WTC11 (cell line): ENCODE data around the gene PDE12.

Source experiments
- FOXJ3 ChIP-seq: sonication (generic); formaldehyde crosslinking; IDR thresholded peaks from 2 replicates; pipeline ENCODE4 v1.9.0; 2021; ENCODE audit warnings: missing genetic modification reagents, mild to moderate bottlenecking, borderline replicate concordance
- FOXK1 ChIP-seq: sonication (generic); formaldehyde crosslinking; IDR thresholded peaks from 2 replicates; pipeline ENCODE4 v1.8.0; 2022; ENCODE audit warnings: mild to moderate bottlenecking, moderate library complexity, missing genetic modification reagents
- FOXP1 ChIP-seq: sonication (generic); formaldehyde crosslinking; IDR thresholded peaks from 2 replicates; pipeline ENCODE4 v1.8.0; 2022; ENCODE audit warnings: missing genetic modification reagents, mild to moderate bottlenecking, moderate library complexity, borderline replicate concordance
- GABPB1 ChIP-seq: sonication (generic); formaldehyde crosslinking; IDR thresholded peaks from 2 replicates; pipeline ENCODE4 v1.8.1; 2023; ENCODE audit warnings: mild to moderate bottlenecking, missing genetic modification reagents
- NR2C2 ChIP-seq: sonication (generic); formaldehyde crosslinking; IDR thresholded peaks from 2 replicates; pipeline ENCODE4 v1.8.0; 2022; ENCODE audit warnings: mild to moderate bottlenecking, missing genetic modification reagents
- TCF7 ChIP-seq: sonication (generic); formaldehyde crosslinking; IDR thresholded peaks from 2 replicates; pipeline ENCODE4 v1.8.0; 2022; ENCODE audit warnings: mild to moderate bottlenecking, low read depth, missing genetic modification reagents, moderate library complexity
- TEAD4 ChIP-seq: sonication (generic); formaldehyde crosslinking; IDR thresholded peaks from 2 replicates; pipeline ENCODE4 v1.8.0; 2022; ENCODE audit warnings: mild to moderate bottlenecking, missing genetic modification reagents
- ZNF263 ChIP-seq: sonication (generic); formaldehyde crosslinking; IDR thresholded peaks from 2 replicates; pipeline ENCODE4 v1.8.1; 2022; ENCODE audit warnings: low read depth, mild to moderate bottlenecking, moderate library complexity, missing genetic modification reagents
- TF ChIP-seq, protein P1 (sequence below): fragments of 200-600 bp; IDR thresholded peaks from 2 replicates; pipeline ENCODE4 v1.8.0; 2022; ENCODE audit warnings: antibody characterized with exemption
- TF ChIP-seq, protein P2 (sequence below): sonication (generic); formaldehyde crosslinking; IDR thresholded peaks from 2 replicates; pipeline ENCODE4 v1.8.1; 2022; ENCODE audit warnings: low read depth, missing genetic modification reagents, borderline replicate concordance
- TF ChIP-seq, protein P3 (sequence below): sonication (generic); formaldehyde crosslinking; IDR thresholded peaks from 2 replicates; pipeline ENCODE4 v1.8.0; 2022; ENCODE audit warnings: mild to moderate bottlenecking, missing genetic modification reagents
- TF ChIP-seq, protein P4 (sequence below): sonication (generic); formaldehyde crosslinking; IDR thresholded peaks from 2 replicates; pipeline ENCODE4 v1.8.0; 2022; ENCODE audit warnings: mild to moderate bottlenecking, missing genetic modification reagents
- TF ChIP-seq, protein P5 (sequence below): sonication (generic); formaldehyde crosslinking; IDR thresholded peaks from 2 replicates; pipeline ENCODE4 v1.8.1; 2023; ENCODE audit warnings: mild to moderate bottlenecking, moderate library complexity, missing genetic modification reagents

DNA sequence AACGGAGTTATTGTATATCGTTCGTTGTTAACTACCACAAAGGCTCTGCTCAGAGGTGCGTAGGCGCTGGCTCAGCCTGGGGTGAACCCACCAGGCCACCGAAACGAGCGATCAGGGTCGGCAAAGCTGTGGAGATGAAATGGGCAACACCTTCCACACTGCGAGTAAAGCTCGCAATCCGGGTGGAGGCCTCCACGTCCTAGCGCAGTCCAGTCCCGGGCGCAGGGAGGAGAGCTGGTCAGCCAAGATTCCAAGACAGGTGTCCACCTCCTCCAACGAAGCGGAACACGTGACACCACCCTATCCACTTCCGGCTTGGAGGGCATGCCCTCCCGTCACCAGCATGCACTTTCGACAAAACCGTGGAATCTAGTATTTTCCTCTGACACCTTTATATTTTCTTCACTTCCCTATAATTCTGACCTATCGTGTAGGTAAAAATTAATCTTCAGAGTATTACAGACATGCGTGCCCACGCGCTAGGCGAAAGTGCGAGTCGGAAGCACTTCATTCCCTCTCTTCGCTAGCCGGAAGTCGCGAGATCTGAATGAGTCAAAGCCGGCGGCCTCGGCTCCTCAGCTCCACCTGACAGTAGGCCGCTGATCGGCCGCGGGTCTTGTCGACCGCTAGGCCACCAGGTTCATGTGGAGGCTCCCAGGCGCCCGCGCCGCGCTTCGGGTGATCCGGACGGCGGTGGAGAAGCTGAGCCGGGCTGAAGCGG lies at the start of gene PDE12:
- TF ChIP-seq, protein P1, sequence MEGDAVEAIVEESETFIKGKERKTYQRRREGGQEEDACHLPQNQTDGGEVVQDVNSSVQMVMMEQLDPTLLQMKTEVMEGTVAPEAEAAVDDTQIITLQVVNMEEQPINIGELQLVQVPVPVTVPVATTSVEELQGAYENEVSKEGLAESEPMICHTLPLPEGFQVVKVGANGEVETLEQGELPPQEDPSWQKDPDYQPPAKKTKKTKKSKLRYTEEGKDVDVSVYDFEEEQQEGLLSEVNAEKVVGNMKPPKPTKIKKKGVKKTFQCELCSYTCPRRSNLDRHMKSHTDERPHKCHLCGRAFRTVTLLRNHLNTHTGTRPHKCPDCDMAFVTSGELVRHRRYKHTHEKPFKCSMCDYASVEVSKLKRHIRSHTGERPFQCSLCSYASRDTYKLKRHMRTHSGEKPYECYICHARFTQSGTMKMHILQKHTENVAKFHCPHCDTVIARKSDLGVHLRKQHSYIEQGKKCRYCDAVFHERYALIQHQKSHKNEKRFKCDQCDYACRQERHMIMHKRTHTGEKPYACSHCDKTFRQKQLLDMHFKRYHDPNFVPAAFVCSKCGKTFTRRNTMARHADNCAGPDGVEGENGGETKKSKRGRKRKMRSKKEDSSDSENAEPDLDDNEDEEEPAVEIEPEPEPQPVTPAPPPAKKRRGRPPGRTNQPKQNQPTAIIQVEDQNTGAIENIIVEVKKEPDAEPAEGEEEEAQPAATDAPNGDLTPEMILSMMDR, result no peak
- TF ChIP-seq TEAD4 (CRISPR knock-in tag) (peak; percentile 24; the same call in 1 of the 2 replicates), FOXJ3 (CRISPR knock-in tag) (0 out of 2 replicates have a peak, but pooled peaks have one; percentile 24), NR2C2 (CRISPR knock-in tag) (peak; percentile 34; the same call in 1 of the 2 replicates), ZNF263 (CRISPR knock-in tag) (no peak), GABPB1 (CRISPR knock-in tag) (peak; percentile 2; the same call in 1 of the 2 replicates), FOXK1 (CRISPR knock-in tag) (peak; percentile 77), TCF7 (CRISPR knock-in tag) (no peak), FOXP1 (CRISPR knock-in tag) (peak; percentile 22; the same call in 1 of the 2 replicates)
- TF ChIP-seq, protein P2, sequence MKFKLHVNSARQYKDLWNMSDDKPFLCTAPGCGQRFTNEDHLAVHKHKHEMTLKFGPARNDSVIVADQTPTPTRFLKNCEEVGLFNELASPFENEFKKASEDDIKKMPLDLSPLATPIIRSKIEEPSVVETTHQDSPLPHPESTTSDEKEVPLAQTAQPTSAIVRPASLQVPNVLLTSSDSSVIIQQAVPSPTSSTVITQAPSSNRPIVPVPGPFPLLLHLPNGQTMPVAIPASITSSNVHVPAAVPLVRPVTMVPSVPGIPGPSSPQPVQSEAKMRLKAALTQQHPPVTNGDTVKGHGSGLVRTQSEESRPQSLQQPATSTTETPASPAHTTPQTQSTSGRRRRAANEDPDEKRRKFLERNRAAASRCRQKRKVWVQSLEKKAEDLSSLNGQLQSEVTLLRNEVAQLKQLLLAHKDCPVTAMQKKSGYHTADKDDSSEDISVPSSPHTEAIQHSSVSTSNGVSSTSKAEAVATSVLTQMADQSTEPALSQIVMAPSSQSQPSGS (CRISPR knock-in tag), result no peak
- TF ChIP-seq, protein P3, sequence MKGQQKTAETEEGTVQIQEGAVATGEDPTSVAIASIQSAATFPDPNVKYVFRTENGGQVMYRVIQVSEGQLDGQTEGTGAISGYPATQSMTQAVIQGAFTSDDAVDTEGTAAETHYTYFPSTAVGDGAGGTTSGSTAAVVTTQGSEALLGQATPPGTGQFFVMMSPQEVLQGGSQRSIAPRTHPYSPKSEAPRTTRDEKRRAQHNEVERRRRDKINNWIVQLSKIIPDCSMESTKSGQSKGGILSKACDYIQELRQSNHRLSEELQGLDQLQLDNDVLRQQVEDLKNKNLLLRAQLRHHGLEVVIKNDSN (CRISPR knock-in tag), result peak; percentile 93
- TF ChIP-seq, protein P4, sequence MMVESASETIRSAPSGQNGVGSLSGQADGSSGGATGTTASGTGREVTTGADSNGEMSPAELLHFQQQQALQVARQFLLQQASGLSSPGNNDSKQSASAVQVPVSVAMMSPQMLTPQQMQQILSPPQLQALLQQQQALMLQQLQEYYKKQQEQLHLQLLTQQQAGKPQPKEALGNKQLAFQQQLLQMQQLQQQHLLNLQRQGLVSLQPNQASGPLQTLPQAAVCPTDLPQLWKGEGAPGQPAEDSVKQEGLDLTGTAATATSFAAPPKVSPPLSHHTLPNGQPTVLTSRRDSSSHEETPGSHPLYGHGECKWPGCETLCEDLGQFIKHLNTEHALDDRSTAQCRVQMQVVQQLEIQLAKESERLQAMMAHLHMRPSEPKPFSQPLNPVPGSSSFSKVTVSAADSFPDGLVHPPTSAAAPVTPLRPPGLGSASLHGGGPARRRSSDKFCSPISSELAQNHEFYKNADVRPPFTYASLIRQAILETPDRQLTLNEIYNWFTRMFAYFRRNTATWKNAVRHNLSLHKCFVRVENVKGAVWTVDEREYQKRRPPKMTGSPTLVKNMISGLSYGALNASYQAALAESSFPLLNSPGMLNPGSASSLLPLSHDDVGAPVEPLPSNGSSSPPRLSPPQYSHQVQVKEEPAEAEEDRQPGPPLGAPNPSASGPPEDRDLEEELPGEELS (CRISPR knock-in tag), result no peak
- TF ChIP-seq, protein P5, sequence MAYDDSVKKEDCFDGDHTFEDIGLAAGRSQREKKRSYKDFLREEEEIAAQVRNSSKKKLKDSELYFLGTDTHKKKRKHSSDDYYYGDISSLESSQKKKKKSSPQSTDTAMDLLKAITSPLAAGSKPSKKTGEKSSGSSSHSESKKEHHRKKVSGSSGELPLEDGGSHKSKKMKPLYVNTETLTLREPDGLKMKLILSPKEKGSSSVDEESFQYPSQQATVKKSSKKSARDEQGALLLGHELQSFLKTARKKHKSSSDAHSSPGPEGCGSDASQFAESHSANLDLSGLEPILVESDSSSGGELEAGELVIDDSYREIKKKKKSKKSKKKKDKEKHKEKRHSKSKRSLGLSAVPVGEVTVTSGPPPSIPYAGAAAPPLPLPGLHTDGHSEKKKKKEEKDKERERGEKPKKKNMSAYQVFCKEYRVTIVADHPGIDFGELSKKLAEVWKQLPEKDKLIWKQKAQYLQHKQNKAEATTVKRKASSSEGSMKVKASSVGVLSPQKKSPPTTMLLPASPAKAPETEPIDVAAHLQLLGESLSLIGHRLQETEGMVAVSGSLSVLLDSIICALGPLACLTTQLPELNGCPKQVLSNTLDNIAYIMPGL (CRISPR knock-in tag), result no peak
